Activated gamma-delta T cell (primary cell): ENCODE data around the gene DDX3Y.

Experiments
- DNase-seq: peaks from one replicate; lab custom pipeline; 2025; lab: John Stamatoyannopoulos, UW
- total RNA-seq, 2 donors: gene quantifications; one replicate each; lab custom pipeline; 2026; lab: John Stamatoyannopoulos, UW

DDX3Y gene
- 0.20 to 289 reads per million in 2 donors for total RNA-seq

DNA sequence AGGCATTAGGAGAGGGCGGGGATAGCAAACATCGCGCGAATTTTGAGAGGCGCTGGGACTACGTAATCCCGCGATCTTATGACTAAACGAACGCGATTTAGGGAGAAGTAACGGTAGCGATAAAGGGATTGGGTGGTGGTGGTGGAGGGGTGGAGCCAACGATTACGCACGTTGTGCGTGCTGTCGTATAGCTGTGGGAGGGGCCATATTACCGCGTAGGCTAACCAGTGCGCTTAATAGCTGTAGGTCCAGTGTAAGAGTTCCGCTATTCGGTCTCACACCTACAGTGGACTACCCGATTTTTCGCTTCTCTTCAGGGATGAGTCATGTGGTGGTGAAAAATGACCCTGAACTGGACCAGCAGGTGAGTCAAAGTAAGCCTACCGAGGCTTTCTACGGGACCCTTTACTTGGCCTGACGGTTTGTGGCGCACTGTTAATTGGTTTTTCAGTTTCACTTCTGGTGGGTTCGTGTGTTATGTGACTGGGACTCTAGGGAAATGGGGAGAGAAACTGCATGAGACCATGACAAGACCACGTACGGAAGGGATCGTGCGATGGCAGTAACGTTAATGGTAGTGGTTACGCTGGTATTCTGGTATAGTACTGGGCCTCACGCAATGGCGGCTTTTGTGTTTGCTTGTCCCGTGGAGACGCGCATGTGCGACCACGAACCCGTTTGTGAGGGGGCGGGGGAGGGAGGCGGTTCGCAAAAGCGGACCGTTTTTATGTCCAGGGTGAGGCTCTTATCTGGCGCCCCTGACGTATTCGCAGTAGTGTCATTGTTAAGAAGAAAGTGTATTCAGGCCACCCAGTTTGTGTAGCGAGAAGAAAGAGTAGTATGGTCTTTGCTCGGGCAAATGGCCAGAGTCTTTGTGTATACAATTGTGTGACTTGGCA is at the start of gene DDX3Y:
DDX3Y (plus strand) TSS at position 251 of the 899 bp plus-strand sequence; CDS start at position 320, 69 bp downstream.
- no peak for DNase-seq

DNA sequence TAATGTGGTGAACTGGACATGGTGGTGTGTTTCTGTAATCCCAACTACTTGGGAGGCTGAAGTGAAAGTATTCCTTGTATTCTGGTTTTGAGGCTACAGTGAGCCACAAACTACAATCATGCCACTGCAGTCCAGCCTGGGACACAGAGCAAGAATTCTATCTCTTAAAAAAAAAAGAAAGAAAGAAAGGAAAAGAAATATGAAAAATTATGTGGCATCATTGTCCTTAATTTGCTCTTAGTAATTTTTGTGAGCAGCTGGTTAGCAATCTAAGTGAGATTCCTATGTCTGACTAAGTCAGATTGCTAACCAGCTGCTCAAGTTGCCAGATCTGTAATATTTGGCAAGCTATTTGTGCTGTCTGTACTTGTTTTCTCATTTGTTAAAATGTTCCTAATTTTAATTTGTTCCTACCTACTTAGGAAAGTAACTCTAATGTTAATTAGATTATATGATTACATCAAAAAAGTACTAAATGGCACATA is 48.8 kb upstream of the DDX3Y start:
- DNase-seq, result no peak

DNA sequence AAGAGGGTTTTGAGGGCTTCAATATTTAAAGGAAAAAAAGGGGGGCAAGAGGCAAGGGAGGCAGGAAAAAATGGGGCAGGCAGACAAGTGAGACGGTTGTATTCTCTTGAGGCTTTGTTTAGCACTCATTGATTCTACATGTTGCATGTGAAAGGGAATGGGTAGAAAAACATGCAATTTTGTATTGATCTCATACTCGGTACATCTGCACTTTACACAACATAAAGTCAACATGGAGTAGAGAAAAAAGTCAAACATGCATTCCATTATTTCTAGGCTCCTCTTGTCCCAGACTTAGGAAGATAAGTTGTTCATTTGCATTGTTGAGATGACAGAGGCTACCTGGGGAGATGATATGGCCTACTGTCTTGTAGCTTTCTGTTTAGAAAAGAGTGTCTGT is 36.7 kb upstream of the DDX3Y start:
- DNase-seq, result no peak

DNA sequence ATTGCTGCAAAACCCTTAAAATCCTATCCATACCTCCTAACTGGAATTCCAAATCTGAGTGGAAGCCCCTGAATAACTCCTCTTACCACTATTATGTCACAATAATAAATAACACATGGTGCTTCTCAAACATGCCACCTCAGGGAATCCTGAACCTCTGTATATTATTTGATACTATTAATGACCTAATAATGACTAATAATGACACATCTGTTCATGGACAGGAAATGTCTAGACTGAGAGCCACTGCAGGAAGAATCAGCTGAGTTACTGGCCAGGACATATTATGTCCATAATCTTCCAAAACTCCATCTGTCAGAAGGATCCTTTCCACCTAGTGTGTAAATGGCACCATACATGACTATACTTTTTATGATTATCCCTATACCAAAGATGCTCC is 7.7 kb upstream of the DDX3Y start:
- no peak for DNase-seq

DNA sequence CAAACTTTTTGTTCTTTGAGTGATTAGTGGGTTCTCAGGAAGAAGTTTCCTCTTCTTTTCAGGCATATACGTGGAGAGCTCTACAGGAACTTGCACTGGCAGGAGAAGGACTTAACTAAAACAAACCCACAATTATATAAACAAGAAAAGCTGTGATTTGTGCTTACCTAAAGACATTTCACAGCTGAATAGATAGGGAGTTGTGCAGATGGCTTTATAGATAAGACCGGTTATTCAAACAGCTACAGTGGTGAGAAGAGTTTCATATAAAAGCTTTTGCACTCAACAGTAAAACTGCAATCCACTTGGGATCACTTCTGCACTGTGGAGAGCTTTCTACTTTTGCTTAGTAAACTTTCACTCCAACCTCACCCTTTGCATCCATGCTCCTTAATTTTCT is 6.1 kb upstream of the DDX3Y start:
- DNase-seq, result no peak

DNA sequence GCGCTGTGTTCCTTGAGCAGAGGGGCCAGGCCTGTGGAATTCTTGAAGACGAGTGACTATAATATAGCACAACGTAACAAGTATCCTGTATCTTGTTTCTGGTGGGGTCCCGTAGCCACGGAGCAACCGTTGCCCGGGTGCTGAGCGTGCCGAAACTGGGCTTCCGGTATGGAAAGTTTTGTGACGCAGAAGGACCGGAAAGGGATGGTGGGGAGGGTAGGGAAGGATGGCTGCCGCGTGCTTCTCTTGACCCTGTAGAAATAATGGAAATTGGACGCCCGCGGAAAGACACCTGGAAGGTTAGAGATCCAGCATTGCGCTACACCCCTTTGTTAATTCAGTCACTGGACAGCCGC is 827 bp downstream of the DDX3Y start:
- DNase-seq, result no peak

DNA sequence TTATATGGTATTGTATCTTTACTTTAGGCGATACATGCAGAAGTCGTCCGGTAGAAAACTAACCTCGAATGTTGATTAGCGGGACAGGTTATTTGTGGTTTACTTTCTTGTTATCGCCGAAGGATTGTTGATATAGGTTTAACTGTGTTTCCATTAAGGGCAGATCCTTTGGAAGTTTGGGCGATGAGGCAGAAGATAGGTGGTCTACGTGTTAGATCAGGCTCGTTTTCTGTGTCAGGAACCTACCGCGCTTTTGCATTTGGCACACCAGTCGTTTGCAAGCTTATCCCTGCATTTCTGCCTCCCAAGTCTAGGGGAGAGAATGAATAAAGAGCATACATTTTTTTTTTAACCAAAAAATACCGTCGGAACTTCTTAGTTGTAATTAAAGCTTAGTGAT is 1.2 kb downstream of the DDX3Y start:
- DNase-seq, result no peak

DNA sequence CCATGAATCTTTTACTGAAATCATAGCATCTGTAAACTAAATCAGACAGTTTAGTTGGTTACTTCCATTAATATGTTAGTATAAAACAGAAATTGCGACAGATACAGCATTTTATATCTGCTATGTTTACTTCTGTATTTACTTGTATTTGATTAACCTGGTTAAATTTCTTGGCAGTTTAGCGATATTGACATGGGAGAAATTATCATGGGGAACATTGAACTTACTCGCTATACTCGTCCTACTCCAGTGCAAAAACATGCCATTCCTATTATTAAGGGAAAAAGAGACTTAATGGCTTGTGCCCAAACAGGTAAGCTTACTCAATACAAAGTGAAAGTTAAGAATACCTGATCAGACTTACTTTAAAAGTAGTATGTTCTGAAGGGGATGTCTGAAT is 8.9 kb downstream of the DDX3Y start:
- no peak for DNase-seq

DNA sequence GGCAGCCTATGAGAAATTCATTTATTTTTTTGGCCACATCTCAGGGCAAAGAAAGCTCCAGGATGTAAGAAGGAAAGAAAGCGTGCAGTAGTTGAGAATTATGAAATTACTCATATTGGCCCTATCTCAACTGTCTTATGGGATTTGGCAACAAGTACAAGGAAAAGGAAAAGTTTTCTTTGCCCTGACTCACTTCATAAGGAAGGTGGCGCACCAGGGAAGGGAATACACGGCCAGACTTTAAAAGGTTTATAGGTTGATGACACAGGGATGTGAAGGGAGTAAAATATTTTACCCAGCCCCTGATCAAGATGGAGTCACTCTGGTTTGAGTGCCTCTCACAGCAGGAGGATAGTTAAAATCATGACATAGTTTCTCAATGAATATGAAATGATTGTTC is 23.4 kb downstream of the DDX3Y start:
- no peak for DNase-seq

DNA sequence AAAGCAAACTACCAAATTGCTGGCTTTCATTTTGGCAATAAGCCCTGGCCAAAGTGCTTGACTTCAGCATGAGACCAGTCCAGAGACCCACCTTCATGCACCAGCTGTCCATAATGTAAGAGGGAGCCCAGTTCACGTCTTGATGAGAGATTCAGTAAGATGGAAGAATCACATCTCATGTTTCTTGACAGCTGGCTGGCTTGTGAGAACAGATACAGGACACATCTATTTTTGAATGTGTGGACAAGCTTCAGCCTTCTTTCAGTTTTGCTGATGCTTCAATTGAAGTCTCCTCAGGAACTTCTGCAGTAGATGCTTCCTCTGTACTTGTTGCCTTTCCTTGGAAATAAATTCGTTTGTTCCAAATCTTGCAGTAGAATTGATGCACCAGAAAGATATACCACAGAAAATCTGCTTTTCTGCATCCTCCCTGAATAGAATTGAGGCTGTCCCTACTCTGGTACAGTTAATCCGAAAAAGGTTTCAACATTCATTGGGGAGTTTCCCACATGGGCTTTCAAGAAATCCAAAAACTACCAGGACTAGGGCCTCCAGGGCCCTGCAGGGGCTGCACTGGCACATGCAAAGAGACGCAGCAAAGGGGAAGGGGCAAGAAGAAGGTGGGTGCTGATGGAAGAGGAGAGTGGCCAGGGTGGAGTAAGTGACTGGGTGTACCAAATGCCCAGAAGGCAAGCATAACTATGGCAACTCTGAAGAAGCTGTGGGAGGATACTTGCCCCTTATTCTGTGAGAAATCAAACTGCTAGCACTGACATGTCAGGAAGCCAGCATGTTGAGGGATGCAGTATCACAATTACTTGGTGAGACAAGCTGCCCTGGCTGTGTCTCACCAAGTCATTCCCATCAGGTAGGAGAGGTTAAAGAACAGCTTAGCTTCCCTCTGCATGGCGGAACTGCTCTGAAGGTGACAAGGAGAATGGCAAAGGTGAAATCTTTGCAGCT is 37.3 kb downstream of the DDX3Y start:
- DNase-seq, result no peak
